Smooth muscle cell (in vitro differentiated cells): ENCODE results near the gene CDCA4. TPM values are rescaled to one million over a fixed set of nuclear protein-coding genes. Genes with fewer than 3 reads are reported as not detected.
A peak's percentile ranks its signal among the peaks of the same experiment; 100 is the strongest.
"Not testable (repeated sequence)": the region's sequence is repeated elsewhere in the genome, so short reads cannot be mapped to it uniquely, and the experiment has no call there.

Experiments used
- DNase-seq: peaks from one replicate; lab custom pipeline; 2025; ENCODE audit not compliant: unreplicated experiment; lab: John Stamatoyannopoulos, UW
- H2AFZ ChIP-seq: fragments of 200-600 bp; sonication (generic); 2 replicates; pipeline ENCODE4 v1.6.0; 2016; ENCODE audit warnings: antibody characterized with exemption, low read depth, mild to moderate bottlenecking
- H3F3A ChIP-seq: fragments of 200-600 bp; sonication (generic); 2 replicates; pipeline ENCODE4 v1.6.0; 2017; ENCODE audit warnings: antibody characterized with exemption, low read depth
- H3K27ac ChIP-seq: fragments of 200-600 bp; sonication (generic); 2 replicates; pipeline ENCODE4 v1.5.1; 2016; ENCODE audit warnings: low read depth, mild to moderate bottlenecking
- H3K27me3 ChIP-seq: fragments of 200-600 bp; sonication (generic); 2 replicates; pipeline ENCODE4 v1.6.1; 2016; ENCODE audit warnings: low read depth, mild to moderate bottlenecking
- H3K36me3 ChIP-seq: fragments of 200-600 bp; sonication (generic); 2 replicates; pipeline ENCODE4 v1.5.1; 2016; ENCODE audit warnings: low read depth
- H3K4me1 ChIP-seq: fragments of 200-600 bp; sonication (generic); 2 replicates; pipeline ENCODE4 v1.5.1; 2016; ENCODE audit warnings: low read depth
- H3K4me2 ChIP-seq: fragments of 200-600 bp; sonication (generic); 2 replicates; pipeline ENCODE4 v1.6.0; 2016; ENCODE audit warnings: mild to moderate bottlenecking
- H3K4me3 ChIP-seq: fragments of 200-600 bp; sonication (generic); 2 replicates; pipeline ENCODE4 v1.5.1; 2016; ENCODE audit warnings: mild to moderate bottlenecking
- H3K79me2 ChIP-seq: fragments of 200-600 bp; sonication (generic); 2 replicates; pipeline ENCODE4 v1.6.0; 2016; ENCODE audit warnings: low read depth, mild to moderate bottlenecking
- H3K9ac ChIP-seq: fragments of 200-600 bp; sonication (generic); 2 replicates; pipeline ENCODE4 v1.6.0; 2016; ENCODE audit warnings: low read depth
- H3K9me3 ChIP-seq: fragments of 200-600 bp; sonication (generic); replicated peaks from 2 replicates; pipeline ENCODE4 v1.5.1; 2016; ENCODE audit warnings: low read depth
- H4K20me1 ChIP-seq: fragments of 200-600 bp; sonication (generic); 2 replicates; pipeline ENCODE4 v1.6.0; 2016; ENCODE audit warnings: low read depth
- CTCF ChIP-seq: fragments of 200-600 bp; sonication (generic); IDR thresholded peaks from 2 replicates; pipeline ENCODE4 v1.5.1; 2017; ENCODE audit warnings: borderline replicate concordance, mild to moderate bottlenecking, antibody characterized with exemption; ENCODE audit not compliant: insufficient read depth, poor library complexity, severe bottlenecking
- WGBS: methylation state at CpG from one replicate; pipeline ENCODE4 v1.1.7; 2016; ENCODE audit warnings: low lambda C conversion rate; 5-methylcytosine and 5-hydroxymethylcytosine counted together
- polyA plus RNA-seq: library from polyadenylated mRNA; unstranded; fragments of >200 nt; fragmentation: Nextera tagmentation; extraction: Ambion mirVana; gene quantifications from 2 replicates; pipeline ENCODE4 v1.2.1, GENCODE V29; 2016
- total RNA-seq: library from RNA; depleted of rRNA; stranded (reverse); fragments of >200 nt; gene quantifications from 2 replicates; pipeline ENCODE4 v1.2.3, GENCODE V29; 2014

Gene CDCA4
- total and polyA plus RNA-seq, 2 experiments from 2014 or later, result 15.1 to 23.5 TPM

GRCh38 chr14:105028251-105028927 lies 7.5 kb upstream of the CDCA4 start:
- Histone ChIP-seq H3K4me2 (no peak overlapping the region), H3K79me2 (no peaks in the 10 kb centered on the region), H3K27me3 (no peaks in the 10 kb centered on the region), H3K4me1 (no peaks in the 10 kb centered on the region), H3K4me3 (no peak overlapping the region), H4K20me1 (no peaks in the 10 kb centered on the region), H3F3A (peaks cover 11% of the 10 kb centered on the region), H2AFZ (no peak overlapping the region), H3K27ac (peak overlapping the region; percentile 51), H3K9me3 (no peaks in the 10 kb centered on the region), H3K36me3 (no peaks in the 10 kb centered on the region), H3K9ac (no peak overlapping the region)
- TF ChIP-seq CTCF, result no peak
- WGBS, result 86% methylated on average over 12 of the region's 12 CpGs
- DNase-seq, result no peak

GRCh38 chr14:105027718-105028117 lies 6.8 kb upstream of the CDCA4 start:
- H3K4me2 ChIP-seq, H3K79me2 ChIP-seq, H2AFZ ChIP-seq, H3K27me3 ChIP-seq, H3K36me3 ChIP-seq, H4K20me1 ChIP-seq, H3K9me3 ChIP-seq, DNase-seq, H3K9ac ChIP-seq, H3K4me3 ChIP-seq, H3K4me1 ChIP-seq: not testable (repeated sequence)
- Histone ChIP-seq H3K27ac (peak overlapping the region; percentile 51), H3F3A (peaks cover 18% of the 10 kb centered on the region)
- WGBS, result 91% methylated on average over 4 of the region's 4 CpGs

GRCh38 chr14:105026802-105027563 lies 6.1 kb upstream of the CDCA4 start:
- H3K9me3 ChIP-seq, result no peaks in the 10 kb centered on the region
- H3K4me2 ChIP-seq, result no peak overlapping the region
- H3K36me3 ChIP-seq, result no peaks in the 10 kb centered on the region
- no peaks in the 10 kb centered on the region for H4K20me1 ChIP-seq
- no peak overlapping the region for H3K9ac ChIP-seq
- DNase-seq, result no peak
- TF ChIP-seq CTCF, result no peak
- H3K27me3 ChIP-seq, result no peaks in the 10 kb centered on the region
- WGBS, result 81% methylated on average over 1 of the region's 1 CpG
- H3K4me1 ChIP-seq, result peaks cover 2% of the 10 kb centered on the region
- H2AFZ ChIP-seq, result no peak overlapping the region
- H3K27ac ChIP-seq, result no peak overlapping the region
- H3K79me2 ChIP-seq, result no peaks in the 10 kb centered on the region
- peaks cover 21% of the 10 kb centered on the region for H3F3A ChIP-seq
- H3K4me3 ChIP-seq, result no peak overlapping the region

GRCh38 chr14:105026033-105026785 lies 5.3 kb upstream of the CDCA4 start:
- H4K20me1 ChIP-seq, result no peaks in the 10 kb centered on the region
- 94% methylated on average over 16 of the region's 16 CpGs for WGBS
- no peak for TF ChIP-seq CTCF
- no peak overlapping the region for H2AFZ ChIP-seq
- H3K9me3 ChIP-seq, result no peaks in the 10 kb centered on the region
- DNase-seq, result no peak
- H3K4me2 ChIP-seq, result no peak overlapping the region
- no peak overlapping the region for H3K9ac ChIP-seq
- H3F3A ChIP-seq, result peaks cover 21% of the 10 kb centered on the region
- H3K27me3 ChIP-seq, result no peaks in the 10 kb centered on the region
- no peak overlapping the region for H3K4me3 ChIP-seq
- H3K27ac ChIP-seq, result peak overlapping the region; percentile 89
- no peaks in the 10 kb centered on the region for H3K36me3 ChIP-seq
- H3K4me1 ChIP-seq, result peaks cover 5% of the 10 kb centered on the region
- peaks cover 6% of the 10 kb centered on the region for H3K79me2 ChIP-seq
